Activated CD8-positive, alpha-beta T cell treated with anti-CD3 and anti-CD28 coated beads for 36 hours (primary cell): ENCODE measurements around the gene TBXAS1. TPM values are rescaled to one million over a fixed set of nuclear protein-coding genes. Genes with fewer than 3 reads are reported as not detected.

Experiments
- ATAC-seq: fragments of 200-7000 bp; cut with Tn5 transposase; one replicate; pipeline ENCODE4 v1.10.0; 2021; ENCODE audit warnings: mild to moderate bottlenecking, moderate library complexity
- CTCF ChIA-PET: fragments of 350-600 bp; sonication (Branson Sonifier 250); formaldehyde crosslinking; loops from one replicate; lab custom pipeline; 2021; ENCODE audit warnings: antibody characterized with exemption; lab: Charles Lee
- POLR2A ChIA-PET: fragments of 350-600 bp; sonication (Branson Sonifier 250); formaldehyde crosslinking; loops from one replicate; lab custom pipeline; 2021; ENCODE audit warnings: antibody characterized with exemption; lab: Charles Lee
- DNase-seq: peaks from one replicate; pipeline ENCODE4 v3.0.0-alpha.2; 2020
- H3K27ac Mint-ChIP-seq: one replicate; pipeline ENCODE4 v1.8.0; 2021; ENCODE audit warnings: mild to moderate bottlenecking, mixed read lengths
- H3K27me3 Mint-ChIP-seq: one replicate; pipeline ENCODE4 v1.8.0; 2021; ENCODE audit warnings: mixed read lengths
- H3K36me3 Mint-ChIP-seq: one replicate; pipeline ENCODE4 v1.8.0; 2021; ENCODE audit warnings: low read depth, mixed read lengths
- H3K4me1 Mint-ChIP-seq: one replicate; pipeline ENCODE4 v1.8.0; 2021; ENCODE audit warnings: low read depth, mixed read lengths
- H3K4me3 Mint-ChIP-seq: one replicate; pipeline ENCODE4 v1.8.0; 2021; ENCODE audit warnings: mild to moderate bottlenecking, moderate library complexity, mixed read lengths
- H3K9me3 Mint-ChIP-seq: one replicate; pipeline ENCODE4 v1.8.0; 2021; ENCODE audit warnings: mixed read lengths
- CTCF ChIP-seq: fragments of 200-600 bp; IDR thresholded peaks from one replicate; pipeline ENCODE4 v1.8.0; 2022; ENCODE audit warnings: antibody characterized with exemption, mild to moderate bottlenecking
- intact Hi-C: fragments of 100-400 bp; cut with micrococcal nuclease; formaldehyde crosslinking; loops from one replicate; pipeline ENCODE4 v1.10.0; 2022
- total RNA-seq, 2 experiments: library from RNA; stranded (reverse); gene quantifications; one replicate each; pipeline ENCODE4 v1.2.3, GENCODE V29; 2021

Gene TBXAS1
- total RNA-seq, 2 experiments from 2014 or later = 1.5 to 2.1 TPM

- no peaks in the 10 kb centered on the region for H3K9me3 Mint-ChIP-seq
- intact Hi-C loops = no loop called here
- peaks cover 10% of the 10 kb centered on the region for H3K4me1 Mint-ChIP-seq
- CTCF ChIA-PET = no interaction called here
- DNase-seq = no peak
- POLR2A ChIA-PET = interaction anchor here (0.5 kb wide), 1 partner anchor 162 kb away, joined by 3 read pairs; no protein-coding TSS in a partner anchor
- no peak for ATAC-seq
- H3K27ac Mint-ChIP-seq = no peak overlapping the region
- no peak overlapping the region for H3K4me3 Mint-ChIP-seq
- TF ChIP-seq CTCF = no peak
- no peaks in the 10 kb centered on the region for H3K27me3 Mint-ChIP-seq
- no peaks in the 10 kb centered on the region for H3K36me3 Mint-ChIP-seq
Measured at GRCh38 chr7:139982927-139983920, 154.2 kb downstream of the TBXAS1 start.

- ChIA-PET CTCF (interaction anchor here (1.1 kb wide), 1 partner anchor 21 kb away, joined by 3 read pairs; no protein-coding TSS in a partner anchor), POLR2A (no interaction called here)
- H3K4me1 Mint-ChIP-seq = peaks cover 8% of the 10 kb centered on the region
- H3K27ac Mint-ChIP-seq = no peak overlapping the region
- H3K4me3 Mint-ChIP-seq = no peak overlapping the region
- no peaks in the 10 kb centered on the region for H3K9me3 Mint-ChIP-seq
- no peaks in the 10 kb centered on the region for H3K36me3 Mint-ChIP-seq
- peak; percentile 21 for TF ChIP-seq CTCF
- no peak for DNase-seq
- H3K27me3 Mint-ChIP-seq = no peaks in the 10 kb centered on the region
- no peak for ATAC-seq
- intact Hi-C loops = no loop called here
Measured at GRCh38 chr7:139984642-139985539, 155.8 kb downstream of the TBXAS1 start.

- CTCF ChIA-PET = interaction anchor here (1.1 to 2.9 kb wide), 2 partner anchors 20 to 340 kb away, joined by 3 to 9 read pairs; no protein-coding TSS in a partner anchor
- no peaks in the 10 kb centered on the region for H3K36me3 Mint-ChIP-seq
- no peak overlapping the region for H3K4me3 Mint-ChIP-seq
- no peak for TF ChIP-seq CTCF
- intact Hi-C loops = no loop called here
- no peak for DNase-seq
- POLR2A ChIA-PET = no interaction called here
- H3K27me3 Mint-ChIP-seq = no peaks in the 10 kb centered on the region
- H3K9me3 Mint-ChIP-seq = no peaks in the 10 kb centered on the region
- H3K27ac Mint-ChIP-seq = no peak overlapping the region
- no peak for ATAC-seq
- H3K4me1 Mint-ChIP-seq = peaks cover under 1% of the 10 kb centered on the region
Measured at GRCh38 chr7:139985811-139986210, 156.7 kb downstream of the TBXAS1 start.

- Mint-ChIP-seq H3K36me3 (no peaks in the 10 kb centered on the region), H3K9me3 (no peaks in the 10 kb centered on the region), H3K27me3 (no peaks in the 10 kb centered on the region), H3K4me3 (no peak overlapping the region), H3K27ac (no peak overlapping the region), H3K4me1 (no peaks in the 10 kb centered on the region)
- ChIA-PET CTCF (interaction anchor here (0.8 to 2.9 kb wide), 11 partner anchors 10 to 553 kb away, joined by 3 to 9 read pairs (median 3); no protein-coding TSS in a partner anchor), POLR2A (interaction anchor here (0.6 to 1.1 kb wide), 2 partner anchors 26 to 201 kb away, joined by 3 read pairs; no protein-coding TSS in a partner anchor)
- intact Hi-C loops = no loop called here
- no peak for DNase-seq
- no peak for TF ChIP-seq CTCF
- ATAC-seq = no peak
Measured at GRCh38 chr7:139987691-139988516, 158.8 kb downstream of the TBXAS1 start.
